H1 (cell line): Measurements from ENCODE around the gene CCDC180. TPM values are rescaled to one million over a fixed set of nuclear protein-coding genes. Genes with fewer than 3 reads are reported as not detected.

Source experiments
- CTCF ChIA-PET: fragments of 300-600 bp; sonication (Branson Sonifier 250); formaldehyde crosslinking; loops from one replicate; lab custom pipeline; 2021; ENCODE audit not compliant: partially characterized antibody; lab: Charles Lee
- POLR2A ChIA-PET: fragments of 300-600 bp; sonication (Branson Sonifier 250); formaldehyde crosslinking; loops from one replicate; lab custom pipeline; 2021; ENCODE audit warnings: inconsistent platforms; ENCODE audit not compliant: partially characterized antibody; lab: Charles Lee
- DNase-seq, 2 experiments: peaks; one replicate each; pipeline versions ENCODE4 v3.0.0 to v3.0.0-alpha.2; 2010 to 2022; ENCODE audit warnings: low spot score in 2 of 2, low read depth in 1 of 2, mixed read lengths in 1 of 2
- FAIRE-seq: peaks from 2 replicates; lab custom pipeline; 2011; peaks lifted over from hg19 to GRCh38; lab: Jason Lieb, UNC
- H2AFZ ChIP-seq: 2 replicates; pipeline ENCODE4 v1.8.1; 2012; ENCODE audit warnings: low read length, inconsistent platforms
- H2AK5ac ChIP-seq: 2 replicates; pipeline ENCODE4 v1.6.1; 2013; ENCODE audit warnings: low read depth, low read length
- H2BK120ac ChIP-seq: replicated peaks from 2 replicates; pipeline ENCODE3; 2013; ENCODE audit warnings: low read depth, low read length, inconsistent platforms
- H2BK12ac ChIP-seq: 2 replicates; pipeline ENCODE4 v1.6.1; 2013; ENCODE audit warnings: low read depth, low read length
- H2BK15ac ChIP-seq: 2 replicates; pipeline ENCODE4 v1.6.1; 2013; ENCODE audit warnings: low read length
- H2BK20ac ChIP-seq: 2 replicates; pipeline ENCODE4 v1.6.1; 2013; ENCODE audit warnings: low read length
- H2BK5ac ChIP-seq: 2 replicates; pipeline ENCODE4 v1.6.1; 2013; ENCODE audit warnings: low read depth, low read length
- H3K14ac ChIP-seq: 2 replicates; pipeline ENCODE4 v1.6.1; 2013; ENCODE audit warnings: inconsistent platforms; ENCODE audit not compliant: insufficient read length
- H3K18ac ChIP-seq: 2 replicates; pipeline ENCODE4 v1.6.1; 2013; ENCODE audit warnings: low read length; ENCODE audit errors: extremely low read depth
- H3K23ac ChIP-seq: 2 replicates; pipeline ENCODE4 v1.6.1; 2013; ENCODE audit warnings: inconsistent platforms; ENCODE audit not compliant: insufficient read length
- H3K23me2 ChIP-seq: 2 replicates; pipeline ENCODE4 v1.6.1; 2013; ENCODE audit warnings: low read depth, low read length
- H3K27ac ChIP-seq: 2 replicates; pipeline ENCODE4 v1.6.1; 2011; ENCODE audit warnings: low read depth, low read length, inconsistent platforms
- H3K27me3 ChIP-seq, 4 experiments: replicated peaks in 1 of 4; 1 replicate in 1 of 4; 2 replicates in 3 of 4; pipeline versions ENCODE4 v1.6.1 to v1.8.1; 2011 to 2013; ENCODE audit warnings: low read length in 3 of 4, mild to moderate bottlenecking in 3 of 4, inconsistent platforms in 2 of 4, mixed read lengths in 2 of 4, moderate library complexity in 1 of 4; ENCODE audit not compliant: control insufficient read depth in 3 of 4, insufficient read depth in 3 of 4; ENCODE audit errors: extremely low read depth in 1 of 4
- H3K36me3 ChIP-seq, 4 experiments: 2 replicates each; pipeline versions ENCODE4 v1.6.1 to v1.8.1; 2011 to 2013; ENCODE audit warnings: mild to moderate bottlenecking in 4 of 4, low read length in 3 of 4, moderate library complexity in 2 of 4, control low read depth in 1 of 4, inconsistent platforms in 1 of 4; ENCODE audit not compliant: insufficient read depth in 4 of 4, control insufficient read depth in 2 of 4
- H3K4ac ChIP-seq: replicated peaks from 2 replicates; pipeline ENCODE3; 2013; ENCODE audit warnings: low read length, low read depth, mixed read lengths, inconsistent platforms; ENCODE audit not compliant: insufficient read length
- H3K4me1 ChIP-seq, 4 experiments: replicated peaks in 1 of 4; 1 replicate in 1 of 4; 2 replicates in 3 of 4; pipeline versions ENCODE4 v1.6.1 to v1.8.1; 2011 to 2013; ENCODE audit warnings: low read length in 3 of 4, inconsistent platforms in 2 of 4, mixed read lengths in 1 of 4; ENCODE audit not compliant: insufficient read depth in 4 of 4, control insufficient read depth in 3 of 4
- H3K4me2 ChIP-seq, 2 experiments: 2 replicates each; pipeline versions ENCODE4 v1.6.1 to v1.8.1; 2011 to 2013; ENCODE audit warnings: low read depth in 2 of 2, low read length in 2 of 2, control low read depth in 1 of 2, inconsistent platforms in 1 of 2, mild to moderate bottlenecking in 1 of 2; ENCODE audit not compliant: insufficient read depth in 1 of 2
- H3K4me3 ChIP-seq, 4 experiments: fragments of 200-600, 300-600 bp in 1 of 4; sonication (generic), shearing (Covaris generic), sonication (Bioruptor Twin) in 1 of 4; 2 replicates each; pipeline versions ENCODE4 v1.5.1 to v1.8.1; 2011 to 2016; ENCODE audit warnings: low read length in 4 of 4, low read depth in 3 of 4, control low read depth in 2 of 4, inconsistent platforms in 2 of 4, mild to moderate bottlenecking in 2 of 4, mixed read lengths in 1 of 4, moderate library complexity in 1 of 4; ENCODE audit not compliant: insufficient read depth in 2 of 4; ENCODE audit errors: extremely low read depth in 1 of 4
- H3K56ac ChIP-seq: replicated peaks from 2 replicates; pipeline ENCODE3; 2013; ENCODE audit warnings: low read depth, mild to moderate bottlenecking, mixed read lengths, low read length, inconsistent platforms; ENCODE audit not compliant: insufficient read length
- H3K79me1 ChIP-seq: 2 replicates; pipeline ENCODE4 v1.6.1; 2013; ENCODE audit warnings: low read depth, low read length, control low read depth
- H3K79me2 ChIP-seq, 2 experiments: 2 replicates each; pipeline versions ENCODE4 v1.6.1 to v1.8.1; 2012 to 2013; ENCODE audit warnings: low read length in 2 of 2, mild to moderate bottlenecking in 2 of 2, inconsistent platforms in 1 of 2; ENCODE audit not compliant: insufficient read depth in 2 of 2, control insufficient read depth in 1 of 2
- H3K9ac ChIP-seq, 4 experiments: replicated peaks in 1 of 4; 1 replicate in 1 of 4; 2 replicates in 3 of 4; pipeline versions ENCODE4 v1.6.1 to v1.8.1; 2011 to 2013; ENCODE audit warnings: low read depth in 3 of 4, low read length in 3 of 4, control low read depth in 2 of 4, mild to moderate bottlenecking in 2 of 4, moderate library complexity in 2 of 4, inconsistent platforms in 1 of 4; ENCODE audit errors: extremely low read depth in 1 of 4
- H3K9me3 ChIP-seq, 2 experiments: 2 replicates each; pipeline versions ENCODE4 v1.6.1 to v1.8.1; 2012 to 2013; ENCODE audit warnings: mild to moderate bottlenecking in 2 of 2, moderate library complexity in 2 of 2, control low read depth in 1 of 2, inconsistent platforms in 1 of 2, low read depth in 1 of 2, low read length in 1 of 2, mixed read lengths in 1 of 2; ENCODE audit not compliant: insufficient read depth in 2 of 2
- H4K20me1 ChIP-seq, 2 experiments: replicated peaks in 1 of 2; 2 replicates each; pipeline versions ENCODE3 to v1.8.1; 2011 to 2013; ENCODE audit warnings: inconsistent platforms in 2 of 2, low read length in 2 of 2, mild to moderate bottlenecking in 1 of 2; ENCODE audit not compliant: insufficient read depth in 2 of 2, control insufficient read depth in 1 of 2
- H4K5ac ChIP-seq: 2 replicates; pipeline ENCODE4 v1.6.1; 2013; ENCODE audit warnings: low read length, low read depth, mixed read lengths, inconsistent platforms; ENCODE audit not compliant: insufficient read length
- H4K8ac ChIP-seq: 2 replicates; pipeline ENCODE4 v1.8.0; 2013; ENCODE audit warnings: mild to moderate bottlenecking, moderate library complexity, low read length, inconsistent platforms; ENCODE audit not compliant: insufficient read depth; ENCODE audit errors: extremely low read depth
- H4K91ac ChIP-seq: replicated peaks from 2 replicates; pipeline ENCODE3; 2013; ENCODE audit warnings: low read length, mixed read lengths, inconsistent platforms; ENCODE audit not compliant: insufficient read length
- EP300 ChIP-seq, 2 experiments: IDR thresholded peaks; 1 replicate in 1 of 2; 2 replicates in 1 of 2; pipeline ENCODE4 v1.6.1; 2011 to 2012; ENCODE audit warnings: low read depth in 2 of 2, low read length in 2 of 2, mild to moderate bottlenecking in 2 of 2, borderline replicate concordance in 1 of 2, inconsistent platforms in 1 of 2, moderate library complexity in 1 of 2
- GTF2F1 ChIP-seq: IDR thresholded peaks from 2 replicates; pipeline ENCODE4 v1.6.1; 2012; ENCODE audit warnings: low read depth, low read length, improper control_type of control experiment, borderline replicate concordance
- KDM5A ChIP-seq: fragments of 200-600 bp; IDR thresholded peaks from 2 replicates; pipeline ENCODE4 v1.7.1; 2012; ENCODE audit warnings: mild to moderate bottlenecking, low read length, inconsistent platforms, mixed read lengths
- NANOG ChIP-seq: IDR thresholded peaks from 2 replicates; pipeline ENCODE4 v1.6.1; 2011; ENCODE audit warnings: low read length, low read depth, mild to moderate bottlenecking, inconsistent platforms; ENCODE audit not compliant: insufficient read depth, poor library complexity, severe bottlenecking
- POLR2AphosphoS5 ChIP-seq: IDR thresholded peaks from 2 replicates; pipeline ENCODE4 v1.6.1; 2011; ENCODE audit warnings: low read depth, low read length
- RFX5 ChIP-seq: IDR thresholded peaks from 2 replicates; pipeline ENCODE4 v1.6.1; 2011; ENCODE audit warnings: low read depth, low read length, improper control_type of control experiment, borderline replicate concordance
- SAP30 ChIP-seq: fragments of 300-600 bp; sonication (generic); IDR thresholded peaks from 2 replicates; pipeline ENCODE4 v1.7.1; 2012; ENCODE audit warnings: low read length, moderate library complexity, mild to moderate bottlenecking, inconsistent platforms; ENCODE audit not compliant: insufficient read depth, insufficient replicate concordance
- TAF1 ChIP-seq: IDR thresholded peaks from 2 replicates; pipeline ENCODE4 v1.6.1; 2011; ENCODE audit warnings: mild to moderate bottlenecking, low read depth, low read length
- YY1 ChIP-seq: IDR thresholded peaks from 2 replicates; pipeline ENCODE4 v1.6.1; 2011; ENCODE audit warnings: low read depth, mild to moderate bottlenecking, low read length
- WGBS, 2 experiments: shearing (Covaris generic) in 1 of 2; methylation state at CpG; one replicate each; pipeline versions ENCODE4 v1.1.6 to v1.1.7; 2013 to 2015; ENCODE audit warnings: low lambda C conversion rate in 2 of 2, mixed read lengths in 2 of 2, inconsistent platforms in 1 of 2, low coverage in 1 of 2, missing lambda C conversion rate in 1 of 2; ENCODE audit not compliant: insufficient replicate concordance in 2 of 2, insufficient coverage in 1 of 2, insufficient read length in 1 of 2; ENCODE audit errors: extremely low coverage in 1 of 2, missing lambda C conversion rate in 1 of 2; 5-methylcytosine and 5-hydroxymethylcytosine counted together
- polyA plus RNA-seq, 7 experiments: library from polyadenylated mRNA; depleted of rRNA in 3 of 7; stranded (reverse) in 5 of 7; unstranded in 2 of 7; fragments of >200 nt in 5 of 7; fragments of 200-250 nt in 2 of 7; gene quantifications; 1 replicate in 5 of 7; 2 replicates in 1 of 7; 4 replicates in 1 of 7; pipeline versions ENCODE4 v1.2.1 to v1.2.3, GENCODE V29; 2011 to 2013; ENCODE audit warnings: missing spikeins in 2 of 7, mixed read lengths in 2 of 7
- total RNA-seq: library from RNA; stranded (reverse); fragmentation: NEBNext Ultra II Directional; extraction: Animal tissue kit (Norgen Biotek cat#: 25700); gene quantifications from 2 replicates; pipeline ENCODE4 v1.2.1, GENCODE V29; 2021
- TF ChIP-seq, protein P1 (sequence below): IDR thresholded peaks from 2 replicates; pipeline ENCODE4 v1.6.1; 2011; ENCODE audit warnings: low read depth, mild to moderate bottlenecking, low read length; ENCODE audit not compliant: insufficient read depth

Gene CCDC180
- total and polyA plus RNA-seq, 2 of the 8 experiments (the other 6 are each of a cell fraction or from before 2014, with no cell fraction given): 2.6 to 8.2 TPM

- Histone ChIP-seq H2BK120ac (no peak overlapping the region), H3K4ac (no peak overlapping the region), H3K18ac (no peak overlapping the region), H3K14ac (no peak overlapping the region), H3K56ac (no peak overlapping the region), H2BK20ac (no peak overlapping the region), H2BK5ac (no peak overlapping the region), H3K27me3 (no peaks in the 10 kb centered on the region), H4K5ac (no peak overlapping the region), H3K36me3 (peaks cover 0 to 15% (median 4%) of the 10 kb centered on the region in 4 experiments; a peak in 7 of 8 replicates), H3K4me1 (peaks cover 0 to 11% (median 4%) of the 10 kb centered on the region in 4 experiments; a peak in 5 of 7 replicates), H3K23ac (no peak overlapping the region), H4K20me1 (peaks cover 0 to 2% of the 10 kb centered on the region in 2 experiments), H3K27ac (no peak overlapping the region), H4K91ac (no peak overlapping the region), H3K4me3 (no peak overlapping the region), H2AK5ac (no peak overlapping the region), H3K79me2 (no peaks in the 10 kb centered on the region), H3K79me1 (no peaks in the 10 kb centered on the region), H2BK15ac (no peak overlapping the region), H3K4me2 (no peak overlapping the region), H2BK12ac (no peak overlapping the region), H3K9ac (no peak overlapping the region), H3K9me3 (no peaks in the 10 kb centered on the region), H4K8ac (no peak overlapping the region), H2AFZ (no peak overlapping the region), H3K23me2 (no peaks in the 10 kb centered on the region; the same call in 1 of the 2 replicates)
- TF ChIP-seq YY1: no peak
- TF ChIP-seq EP300 (IDR thresholded peaks at IDR 0.05; ENCODE audit: borderline replicate concordance in 1 of 2, low read depth in 2 of 2, low read length in 2 of 2): no peak
- no peak for TF ChIP-seq GTF2F1
- TF ChIP-seq, protein P1, sequence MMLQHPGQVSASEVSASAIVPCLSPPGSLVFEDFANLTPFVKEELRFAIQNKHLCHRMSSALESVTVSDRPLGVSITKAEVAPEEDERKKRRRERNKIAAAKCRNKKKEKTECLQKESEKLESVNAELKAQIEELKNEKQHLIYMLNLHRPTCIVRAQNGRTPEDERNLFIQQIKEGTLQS: no peak
- TF ChIP-seq SAP30: no peak
- no peak for TF ChIP-seq POLR2AphosphoS5
- no peak for TF ChIP-seq NANOG
- TF ChIP-seq RFX5: no peak
- no peak for TF ChIP-seq KDM5A
- TF ChIP-seq TAF1: no peak
- DNase-seq (peak in 1 of 2 experiments; percentile 28), FAIRE-seq (no peak)
- ChIA-PET POLR2A (interaction anchor here (0.7 to 1.3 kb wide), 3 partner anchors 12 to 89 kb away, joined by 3 read pairs; no protein-coding TSS in a partner anchor), CTCF (interaction anchor here (1.1 to 1.9 kb wide), 3 partner anchors 13 to 23 kb away, joined by 3 to 6 read pairs (median 3); no protein-coding TSS in a partner anchor)
- WGBS, 2 experiments: 93% methylated on average over 2 of the region's 2 CpGs; no CpG with 5 or more reads in 1 of the 2 experiments
Measured at GRCh38 chr9:97310023-97310422, 2.6 kb downstream of the CCDC180 start.
